ENCODE results near the gene GDAP1L1. TPM values are rescaled to one million over a fixed set of nuclear protein-coding genes. Genes with fewer than 3 reads are reported as not detected.

Gene GDAP1L1
- total RNA-seq, 4 donors from 2014 or later: not detected

DNA sequence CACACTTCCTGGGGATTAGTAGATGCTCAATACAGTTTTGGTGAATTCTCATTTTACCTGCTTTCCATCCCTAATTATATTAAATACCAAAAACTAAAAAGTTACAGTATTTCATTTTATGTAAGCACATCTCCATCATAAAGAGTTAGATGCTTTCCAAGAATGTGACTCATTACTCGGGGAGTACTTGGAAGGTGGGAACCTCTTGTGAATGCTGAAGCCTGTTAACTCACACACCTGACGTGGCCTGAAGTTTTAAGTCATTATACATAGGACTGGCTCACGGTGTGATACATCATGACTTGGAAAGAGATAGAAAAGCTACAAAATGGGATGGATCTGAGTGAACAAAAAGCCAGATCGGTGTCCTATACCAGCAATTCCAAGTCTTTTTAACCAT, 34.3 kb upstream of the GDAP1L1 start:
- Histone ChIP-seq H3K27me3 (no peaks in the 10 kb centered on the region), H3K9me3 (no peaks in the 10 kb centered on the region), H3K4me1 (peaks cover 8 to 45% (median 34%) of the 10 kb centered on the region in 4 donors), H3K27ac (no peak overlapping the region), H3K4me3 (no peak overlapping the region), H3K36me3 (no peaks in the 10 kb centered on the region)
- WGBS, 2 donors (ENCODE audit: low coverage in 1 of 2): 76 to 86% methylated on average over 3 to 4 of the region's 4 CpGs
- intact Hi-C loops (cut with DNase I; ENCODE audit: low total_unique reads): no loop called here
- DNase-seq: no peak
- in situ Hi-C loops (cut with MboI; ENCODE audit: low pct_ligation_motif_present in 1 of 4, low pct_unique_long_range_greater_than_20kb in 1 of 4, low sequenced_read_pairs in 3 of 4): loop anchor here (10.0 to 25.0 kb wide), 5 partner anchors 102 to 400 kb away; partner anchors contain the start of gene FITM2 (in 2 of the 4)
- TF ChIP-seq POLR2A (IDR thresholded peaks at IDR 0.05) (no peak), EP300 (IDR thresholded peaks at IDR 0.05; ENCODE audit: low read depth) (no peak), POLR2AphosphoS5 (IDR thresholded peaks at IDR 0.05) (no peak)
- TF ChIP-seq, protein P1, sequence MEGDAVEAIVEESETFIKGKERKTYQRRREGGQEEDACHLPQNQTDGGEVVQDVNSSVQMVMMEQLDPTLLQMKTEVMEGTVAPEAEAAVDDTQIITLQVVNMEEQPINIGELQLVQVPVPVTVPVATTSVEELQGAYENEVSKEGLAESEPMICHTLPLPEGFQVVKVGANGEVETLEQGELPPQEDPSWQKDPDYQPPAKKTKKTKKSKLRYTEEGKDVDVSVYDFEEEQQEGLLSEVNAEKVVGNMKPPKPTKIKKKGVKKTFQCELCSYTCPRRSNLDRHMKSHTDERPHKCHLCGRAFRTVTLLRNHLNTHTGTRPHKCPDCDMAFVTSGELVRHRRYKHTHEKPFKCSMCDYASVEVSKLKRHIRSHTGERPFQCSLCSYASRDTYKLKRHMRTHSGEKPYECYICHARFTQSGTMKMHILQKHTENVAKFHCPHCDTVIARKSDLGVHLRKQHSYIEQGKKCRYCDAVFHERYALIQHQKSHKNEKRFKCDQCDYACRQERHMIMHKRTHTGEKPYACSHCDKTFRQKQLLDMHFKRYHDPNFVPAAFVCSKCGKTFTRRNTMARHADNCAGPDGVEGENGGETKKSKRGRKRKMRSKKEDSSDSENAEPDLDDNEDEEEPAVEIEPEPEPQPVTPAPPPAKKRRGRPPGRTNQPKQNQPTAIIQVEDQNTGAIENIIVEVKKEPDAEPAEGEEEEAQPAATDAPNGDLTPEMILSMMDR (IDR thresholded peaks at IDR 0.05): no peak

DNA sequence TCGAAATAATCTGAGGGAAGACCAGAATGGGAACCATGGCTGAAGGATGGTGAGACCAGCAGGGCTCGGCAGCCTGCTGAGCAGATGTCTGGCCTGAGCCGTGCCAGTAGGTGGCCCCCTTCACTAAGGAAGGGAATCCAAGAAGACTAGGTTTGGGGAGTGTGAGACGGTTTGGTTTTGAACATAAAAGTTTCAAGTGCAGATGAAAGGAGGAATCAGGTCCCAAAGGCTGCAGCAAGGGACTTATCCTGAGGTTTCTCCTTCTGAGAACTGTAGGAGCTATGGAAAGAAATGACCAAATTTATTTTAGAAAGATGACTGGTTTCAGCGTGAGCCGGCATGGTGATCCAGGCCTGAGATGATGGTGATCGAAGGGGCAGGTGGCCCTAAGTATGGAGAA, 32.0 kb upstream of the GDAP1L1 start:
- in situ Hi-C loops (cut with MboI; ENCODE audit: low pct_ligation_motif_present in 1 of 4, low pct_unique_long_range_greater_than_20kb in 1 of 4, low sequenced_read_pairs in 3 of 4) (loop anchor here (5.0 to 25.0 kb wide), 6 partner anchors 92 to 397 kb away; partner anchors contain the start of gene FITM2 (in 2 of the 4)), intact Hi-C loops (cut with DNase I; ENCODE audit: low total_unique reads) (no loop called here)
- H3K4me1 ChIP-seq: peaks cover 14 to 29% (median 16%) of the 10 kb centered on the region in 4 donors
- H3K4me3 ChIP-seq: no peak overlapping the region
- DNase-seq: peak; percentile 78
- no peaks in the 10 kb centered on the region for H3K36me3 ChIP-seq
- TF ChIP-seq, protein P1 (IDR thresholded peaks at IDR 0.05): peak; percentile 69 to 87 (median 80)
- TF ChIP-seq EP300 (IDR thresholded peaks at IDR 0.05; ENCODE audit: low read depth): no peak
- 46 to 66% methylated on average over 4 to 7 of the region's 7 CpGs for WGBS, 2 donors (ENCODE audit: low coverage in 1 of 2)
- no peaks in the 10 kb centered on the region for H3K27me3 ChIP-seq
- H3K9me3 ChIP-seq: no peaks in the 10 kb centered on the region
- H3K27ac ChIP-seq: no peak overlapping the region

DNA sequence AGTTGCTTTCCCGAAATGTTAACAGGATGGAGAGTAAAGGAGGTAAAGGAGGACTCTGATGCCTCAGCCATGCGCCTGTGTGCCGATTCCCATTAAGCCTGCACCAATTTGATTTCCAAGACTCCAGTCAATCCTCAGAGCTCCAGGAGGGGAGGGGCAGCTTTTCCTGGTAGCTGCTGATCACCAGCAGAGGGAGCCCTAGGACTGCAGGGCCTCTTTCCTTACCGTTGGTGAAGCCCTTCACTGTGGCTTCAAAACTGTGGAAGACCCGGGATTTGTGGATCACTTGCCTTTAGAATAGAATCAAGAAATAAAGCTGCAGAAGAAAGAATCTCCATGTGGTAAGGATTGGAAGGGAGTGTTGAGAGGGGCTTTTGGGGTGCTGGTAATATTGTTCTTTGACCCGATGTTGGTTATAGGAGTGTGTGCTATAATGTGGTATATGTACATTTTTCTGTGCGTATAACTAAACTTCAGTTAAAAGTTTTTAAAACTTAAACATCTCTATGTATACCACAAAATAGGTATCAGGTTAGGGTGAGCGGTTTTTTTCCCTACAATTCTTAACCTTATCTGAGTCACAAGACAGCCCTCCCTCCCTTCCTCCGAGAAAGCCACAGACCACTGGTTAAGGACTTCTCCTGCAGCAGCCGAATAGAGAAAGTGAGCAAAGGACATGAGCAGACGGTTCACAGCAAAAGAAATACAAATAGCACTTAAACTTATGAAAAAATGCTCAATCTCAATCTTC, 29.6 kb upstream of the GDAP1L1 start:
- Histone ChIP-seq H3K4me3 (no peak overlapping the region), H3K36me3 (no peaks in the 10 kb centered on the region), H3K27me3 (no peaks in the 10 kb centered on the region), H3K4me1 (peaks cover 5 to 17% (median 7%) of the 10 kb centered on the region in 4 donors), H3K27ac (peak overlapping the region in 2 of 4 donors; percentile 10 to 24), H3K9me3 (no peaks in the 10 kb centered on the region)
- in situ Hi-C loops (cut with MboI; ENCODE audit: low pct_ligation_motif_present in 1 of 4, low pct_unique_long_range_greater_than_20kb in 1 of 4, low sequenced_read_pairs in 3 of 4) (loop anchor here (5.0 to 25.0 kb wide), 6 partner anchors 90 to 395 kb away; partner anchors contain the start of gene FITM2 (in 2 of the 4)), intact Hi-C loops (cut with DNase I; ENCODE audit: low total_unique reads) (no loop called here)
- 31% methylated on average over 11 of the region's 11 CpGs for WGBS, 2 donors (ENCODE audit: low coverage in 1 of 2)
- TF ChIP-seq POLR2A (IDR thresholded peaks at IDR 0.05) (no peak), EP300 (IDR thresholded peaks at IDR 0.05; ENCODE audit: low read depth) (no peak), POLR2AphosphoS5 (IDR thresholded peaks at IDR 0.05) (no peak)
- TF ChIP-seq, protein P1 (IDR thresholded peaks at IDR 0.05): peak; percentile 84 to 95 (median 91)
- peak; percentile 85 for DNase-seq

DNA sequence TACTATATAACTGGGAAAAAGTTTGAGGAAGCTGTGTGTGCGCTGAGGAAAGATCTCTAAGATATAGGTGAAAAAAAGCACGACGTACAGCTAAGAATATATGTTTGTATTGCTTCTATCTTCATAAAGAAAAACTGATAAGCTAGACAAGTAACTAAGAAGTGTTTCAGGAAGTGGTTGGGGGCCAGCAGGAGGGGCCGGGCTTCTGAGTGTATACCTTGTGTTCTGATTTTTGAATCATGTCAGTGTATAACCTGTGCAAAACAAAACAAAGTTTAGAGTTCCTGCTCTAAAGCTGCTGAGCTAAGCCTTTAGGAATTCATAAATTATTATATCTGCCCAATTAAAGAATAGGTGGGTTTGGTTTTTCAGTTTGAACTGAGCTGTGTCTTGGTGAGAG, 28.7 kb upstream of the GDAP1L1 start:
- DNase-seq: no peak
- H3K4me3 ChIP-seq: no peak overlapping the region
- intact Hi-C loops (cut with DNase I; ENCODE audit: low total_unique reads) (no loop called here), in situ Hi-C loops (cut with MboI; ENCODE audit: low pct_ligation_motif_present in 1 of 4, low pct_unique_long_range_greater_than_20kb in 1 of 4, low sequenced_read_pairs in 3 of 4) (loop anchor here (5.0 to 25.0 kb wide), 6 partner anchors 89 to 394 kb away; partner anchors contain the start of gene FITM2 (in 2 of the 4))
- no peak for TF ChIP-seq POLR2A (IDR thresholded peaks at IDR 0.05)
- TF ChIP-seq POLR2AphosphoS5 (IDR thresholded peaks at IDR 0.05): no peak
- no peak for TF ChIP-seq EP300 (IDR thresholded peaks at IDR 0.05; ENCODE audit: low read depth)
- TF ChIP-seq, protein P1 (IDR thresholded peaks at IDR 0.05): no peak
- H3K27ac ChIP-seq: peak overlapping the region in 2 of 4 donors; percentile 10 to 24
- WGBS, 2 donors (ENCODE audit: low coverage in 1 of 2): 37 to 45% methylated on average over 4 of the region's 4 CpGs
- peaks cover 5 to 23% (median 14%) of the 10 kb centered on the region in 4 donors for H3K4me1 ChIP-seq
- H3K27me3 ChIP-seq: no peaks in the 10 kb centered on the region
- H3K9me3 ChIP-seq: no peaks in the 10 kb centered on the region
- H3K36me3 ChIP-seq: no peaks in the 10 kb centered on the region

Data from transverse colon (tissue), 4 donors.